ENCODE results near the gene HCAR1.
"Not testable (repeated sequence)": the region's sequence is repeated elsewhere in the genome, so short reads cannot be mapped to it uniquely, and the experiment has no call there.

Gene HCAR1

GRCh38 chr12:122722387-122722786, 8.3 kb downstream of the HCAR1 start:
- no peak for DNase-seq (ENCODE audit: low read depth in 2 of 2)

GRCh38 chr12:122721057-122721545, 9.5 kb downstream of the HCAR1 start:
- no peak for DNase-seq (ENCODE audit: low read depth in 2 of 2)

DNA sequence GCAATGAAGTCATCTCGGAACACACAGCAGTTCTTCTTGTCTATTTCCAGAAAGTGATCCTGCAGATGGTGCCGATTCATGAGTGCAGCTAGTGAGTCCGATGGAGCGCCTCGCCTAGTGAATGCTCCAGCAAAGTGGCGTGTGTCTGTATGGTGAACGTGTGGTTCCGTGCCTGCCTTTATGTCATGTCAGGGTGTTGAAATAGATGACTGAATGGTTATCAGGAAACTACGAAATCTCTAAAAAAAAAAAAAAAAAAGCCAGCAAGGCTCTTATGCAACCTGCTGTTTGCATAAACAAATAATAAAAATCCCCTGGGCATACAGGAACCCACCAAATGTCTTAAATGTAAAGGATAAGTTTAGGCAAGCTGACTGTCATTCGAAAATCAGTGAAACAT, 14.0 kb downstream of the HCAR1 start, which contains the start of gene HCAR3:
Gene HCAR3, minus strand, starts transcription at position 154 of the 400 bp plus-strand sequence. Its CDS starts 74 bp downstream, at position 80.
- DNase-seq (ENCODE audit: low read depth in 2 of 2): not testable (repeated sequence)

DNA sequence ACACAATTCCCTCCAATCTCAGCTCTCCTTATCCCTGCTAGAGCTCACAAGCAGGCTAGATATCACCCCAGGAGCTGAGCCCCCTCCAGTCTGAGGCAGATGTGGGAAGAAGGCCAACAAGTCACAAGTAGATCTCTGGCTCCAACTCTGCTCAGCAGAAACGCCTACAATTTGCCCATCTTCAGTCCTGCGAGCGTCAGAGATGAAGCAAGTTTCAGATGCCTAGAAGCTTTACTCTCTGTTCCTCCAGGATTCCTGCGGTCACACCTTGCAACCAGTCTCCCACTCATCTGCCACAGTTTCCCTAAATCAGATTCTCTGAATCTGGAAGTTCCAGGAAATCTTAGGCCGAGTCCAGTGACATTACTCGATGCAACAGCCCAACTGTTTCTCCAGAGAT, 15.4 kb downstream of the HCAR1 start:
- not testable (repeated sequence) for DNase-seq (ENCODE audit: low read depth in 2 of 2)

- not testable (repeated sequence) for DNase-seq (ENCODE audit: low read depth in 2 of 2)
These were observed 17.0 kb downstream of the HCAR1 start for GRCh38 chr12:122713491-122714188.

DNA sequence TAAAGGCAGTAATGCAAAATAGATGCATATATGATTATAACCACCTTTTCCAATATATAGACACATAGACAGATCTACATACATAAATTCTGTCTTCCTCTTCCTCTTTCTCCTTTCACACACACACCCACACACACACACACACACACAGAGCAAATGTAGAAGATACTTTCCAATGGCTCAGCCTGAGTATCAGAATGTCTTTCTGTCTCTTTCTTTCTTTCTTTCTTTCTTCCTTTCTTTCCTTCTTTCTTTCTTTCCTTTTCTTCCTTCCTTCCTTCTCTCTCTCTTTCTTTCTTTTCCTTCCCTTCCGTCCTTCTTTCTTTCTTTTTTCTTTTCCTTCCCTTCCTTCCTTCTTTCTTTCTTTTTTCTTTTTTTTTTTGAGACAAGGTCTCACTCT, 19.4 kb downstream of the HCAR1 start:
- not testable (repeated sequence) for DNase-seq (ENCODE audit: low read depth in 2 of 2)

DNA sequence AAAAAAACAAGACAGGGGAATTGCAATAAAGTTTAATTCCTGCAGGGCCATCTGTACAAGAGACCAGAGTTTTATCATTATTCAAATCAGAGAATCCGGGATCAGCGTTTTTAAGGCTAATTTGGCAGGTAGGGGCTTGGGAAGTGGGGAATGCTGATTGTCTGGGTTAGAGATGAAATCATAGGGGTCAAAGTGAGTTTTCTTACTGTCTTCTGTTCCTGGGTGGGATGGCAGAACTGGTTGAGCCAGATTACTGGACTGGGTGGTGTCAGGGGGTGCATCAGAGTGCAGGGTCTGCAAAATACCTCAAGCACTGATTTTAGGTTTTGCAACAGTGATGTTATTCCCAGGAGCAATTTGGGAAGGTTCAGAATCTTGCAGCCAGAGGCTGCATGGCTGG, 20.3 kb downstream of the HCAR1 start:
- DNase-seq (ENCODE audit: low read depth in 2 of 2): not testable (repeated sequence)

- DNase-seq (ENCODE audit: low read depth in 2 of 2): not testable (repeated sequence)
These were observed 21.4 kb downstream of the HCAR1 start for GRCh38 chr12:122709287-122709686.

DNA sequence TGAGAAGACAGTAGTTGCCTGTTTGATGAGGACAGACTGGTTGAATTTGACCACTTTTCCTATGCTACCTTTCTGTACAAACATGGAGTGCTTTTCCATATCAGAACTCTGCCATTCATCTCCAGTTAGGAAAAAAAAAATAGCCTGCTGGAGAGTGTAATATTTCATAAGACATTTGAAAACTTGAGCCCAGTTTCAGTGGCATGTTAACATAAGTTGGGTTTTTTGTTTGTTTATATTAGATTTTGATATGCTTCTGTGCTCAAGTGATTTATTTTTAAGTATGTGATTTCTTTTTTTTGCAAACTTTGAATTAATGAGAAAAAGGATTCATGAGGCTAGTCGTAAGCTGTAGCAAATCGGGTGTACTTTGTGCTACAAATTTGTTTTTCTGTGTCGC, 26.8 kb downstream of the HCAR1 start:
- not testable (repeated sequence) for DNase-seq (ENCODE audit: low read depth in 2 of 2)

- not testable (repeated sequence) for DNase-seq (ENCODE audit: low read depth in 2 of 2)
These were observed 27.6 kb downstream of the HCAR1 start, which contains the start of gene HCAR2 for GRCh38 chr12:122702890-122703611. TSS of gene HCAR2 (minus strand) at chr12:122703357. CDS start at chr12:122703283, 74 bp downstream.

- DNase-seq (ENCODE audit: low read depth in 2 of 2): not testable (repeated sequence)
These were observed 29.2 kb downstream of the HCAR1 start for GRCh38 chr12:122701481-122701880.

GRCh38 chr12:122700038-122700710, 30.5 kb downstream of the HCAR1 start:
- not testable (repeated sequence) for DNase-seq (ENCODE audit: low read depth in 2 of 2)

DNA sequence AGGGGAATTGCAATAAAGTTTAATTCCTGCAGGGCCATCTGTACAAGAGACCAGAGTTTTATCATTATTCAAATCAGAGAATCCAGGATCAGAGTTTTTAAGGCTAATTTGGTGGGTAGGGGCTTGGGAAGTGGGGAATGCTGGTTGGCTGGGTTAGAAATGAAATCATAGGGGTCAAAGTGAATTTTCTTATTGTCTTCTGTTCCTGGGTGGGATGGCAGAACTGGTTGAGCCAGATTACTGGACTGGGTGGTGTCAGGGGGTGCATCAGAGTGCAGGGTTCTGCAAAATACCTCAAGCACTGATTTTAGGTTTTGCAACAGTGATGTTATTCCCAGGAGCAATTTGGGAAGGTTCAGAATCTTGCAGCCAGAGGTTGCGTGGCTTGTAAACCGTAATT, 33.7 kb downstream of the HCAR1 start:
- DNase-seq (ENCODE audit: low read depth in 2 of 2): not testable (repeated sequence)

DNA sequence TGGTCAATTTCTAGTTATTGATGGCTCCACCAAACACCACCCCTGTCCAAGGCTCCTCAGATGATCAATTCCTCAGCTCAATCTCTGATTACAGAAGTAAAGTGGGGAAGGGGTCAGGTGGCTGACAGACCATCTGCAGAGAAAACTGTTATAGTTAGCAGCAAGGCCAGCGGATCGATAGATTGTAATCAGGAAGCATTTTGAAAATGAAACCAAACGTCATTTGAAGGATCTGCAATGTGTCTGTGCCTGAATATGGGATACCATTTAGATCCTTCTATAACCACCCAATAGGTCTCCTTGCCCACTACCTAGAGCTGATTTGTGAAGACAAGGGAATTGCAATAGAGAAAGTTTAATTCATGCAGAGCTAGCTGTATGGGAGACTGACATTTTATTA, 39.1 kb downstream of the HCAR1 start:
- no peak for DNase-seq (ENCODE audit: low read depth in 2 of 2)

DNA sequence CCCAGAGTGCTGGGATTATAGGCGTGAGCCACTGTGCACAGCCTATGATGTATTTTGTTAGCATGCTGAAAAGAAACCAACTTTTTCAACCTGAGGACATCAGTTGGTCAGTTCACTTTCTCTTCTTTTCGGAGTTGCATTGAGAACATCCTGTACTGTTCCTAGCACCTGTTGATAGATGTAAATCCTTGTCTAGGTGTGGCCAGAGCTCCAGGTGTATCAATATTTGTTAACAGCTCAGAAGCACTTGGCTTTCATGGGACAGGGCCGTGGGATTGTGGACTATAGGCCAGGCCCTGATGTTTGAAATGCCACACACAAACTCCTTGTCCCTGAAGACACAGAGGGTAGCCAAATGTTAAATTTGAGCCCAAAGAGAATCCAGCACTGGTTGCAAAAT, 42.4 kb downstream of the HCAR1 start:
- DNase-seq (ENCODE audit: low read depth in 2 of 2): no peak

DNA sequence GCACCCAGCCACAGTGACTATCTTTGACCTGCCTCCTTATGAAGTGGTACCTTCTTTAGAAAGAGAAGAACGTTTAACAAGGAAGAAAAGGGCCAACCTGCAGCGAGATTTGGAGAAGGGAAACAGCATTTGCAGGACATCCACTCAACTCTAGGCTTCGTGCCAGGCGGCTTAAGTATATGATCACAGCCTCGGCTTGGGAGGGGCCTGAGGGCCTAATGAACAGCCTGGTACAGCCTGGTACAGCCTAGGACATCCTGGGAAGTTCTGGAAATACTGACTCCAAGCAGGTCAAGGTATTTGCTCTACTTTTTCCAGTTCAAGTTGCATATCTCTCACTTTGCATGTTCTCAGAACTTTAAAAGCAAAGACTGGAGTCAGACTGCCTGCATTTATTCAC, 43.6 kb downstream of the HCAR1 start:
- no peak for DNase-seq (ENCODE audit: low read depth in 2 of 2)

- no peak for DNase-seq (ENCODE audit: low read depth in 2 of 2)
These were observed 44.1 kb downstream of the HCAR1 start for GRCh38 chr12:122686538-122686937.

GRCh38 chr12:122684297-122684813, 46.3 kb downstream of the HCAR1 start:
- no peak for DNase-seq (ENCODE audit: low read depth in 2 of 2)

DNA sequence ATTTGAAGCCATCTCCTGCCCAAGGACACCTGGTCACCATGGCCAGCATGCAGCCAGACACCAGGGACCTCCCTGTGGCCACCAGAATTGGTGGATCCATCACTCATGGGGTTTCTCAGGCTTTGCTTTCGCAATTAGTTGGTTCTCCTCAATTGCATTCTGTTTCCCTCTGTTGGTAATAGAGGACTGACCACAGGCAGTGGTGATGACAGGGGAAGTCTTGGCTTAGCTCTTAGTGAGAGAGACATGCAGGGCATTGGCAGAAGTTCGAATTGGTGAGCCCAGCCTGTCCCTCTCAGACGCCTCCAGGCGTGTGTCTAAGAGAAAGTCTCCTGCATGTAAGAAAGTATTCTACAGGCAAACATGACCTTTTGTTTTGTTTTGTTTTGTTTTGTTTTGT, 48.8 kb downstream of the HCAR1 start:
- no peak for DNase-seq (ENCODE audit: low read depth in 2 of 2)

- not testable (repeated sequence) for DNase-seq (ENCODE audit: low read depth in 2 of 2)
These were observed 49.7 kb downstream of the HCAR1 start for GRCh38 chr12:122680989-122681388.

- not testable (repeated sequence) for DNase-seq (ENCODE audit: low read depth in 2 of 2)
These were observed 53.9 kb downstream of the HCAR1 start for GRCh38 chr12:122676781-122677180.
